OCI-LY1 (cell line): Measurements from ENCODE around the gene CBLC.

Source experiments
- H2AFZ ChIP-seq: fragments of 200-600 bp; sonication (generic), shearing (Covaris generic); 2 replicates; pipeline ENCODE4 v1.6.0; 2014; ENCODE audit warnings: antibody characterized with exemption, mild to moderate bottlenecking, low read length
- H3F3A ChIP-seq: fragments of 200-600 bp; sonication (generic), shearing (Covaris generic); 2 replicates; pipeline ENCODE4 v1.6.0; 2014; ENCODE audit warnings: mild to moderate bottlenecking, antibody characterized with exemption, low read length, moderate library complexity; ENCODE audit not compliant: insufficient read depth
- H3K27ac ChIP-seq: fragments of 200-600 bp; sonication (generic); 2 replicates; pipeline ENCODE4 v1.5.1; 2014; ENCODE audit warnings: low read length, mixed run types, mild to moderate bottlenecking, low read depth; ENCODE audit not compliant: poor library complexity, severe bottlenecking
- H3K27me3 ChIP-seq: fragments of 200-600 bp; sonication (generic); 2 replicates; pipeline ENCODE4 v1.6.0; 2014; ENCODE audit warnings: antibody characterized with exemption, mild to moderate bottlenecking, low read length, moderate library complexity; ENCODE audit not compliant: insufficient read depth
- H3K36me3 ChIP-seq: fragments of 200-600 bp; sonication (generic); 2 replicates; pipeline ENCODE4 v1.6.1; 2014; ENCODE audit warnings: mild to moderate bottlenecking, antibody characterized with exemption, low read length, moderate library complexity, mixed read lengths; ENCODE audit not compliant: insufficient read depth
- H3K4me1 ChIP-seq: fragments of 200-600 bp; sonication (generic); 2 replicates; pipeline ENCODE4 v1.5.1; 2014; ENCODE audit warnings: mild to moderate bottlenecking, low read length, moderate library complexity; ENCODE audit not compliant: insufficient read depth, severe bottlenecking
- H3K4me2 ChIP-seq: fragments of 200-600 bp; sonication (generic), shearing (Covaris generic); 2 replicates; pipeline ENCODE4 v1.6.1; 2014; ENCODE audit warnings: low read length
- H3K4me3 ChIP-seq: fragments of 200-600 bp; sonication (generic); 2 replicates; pipeline ENCODE4 v1.5.1; 2014; ENCODE audit warnings: low read length, low read depth, mild to moderate bottlenecking, mixed read lengths; ENCODE audit not compliant: poor library complexity, severe bottlenecking
- H3K79me2 ChIP-seq: fragments of 200-600 bp; shearing (Covaris generic); 2 replicates; pipeline ENCODE4 v1.6.1; 2016; ENCODE audit warnings: mixed run types, low read length, mixed read lengths; ENCODE audit not compliant: insufficient read depth
- H3K9ac ChIP-seq: fragments of 200-600 bp; sonication (generic), shearing (Covaris generic); 2 replicates; pipeline ENCODE4 v1.6.1; 2014; ENCODE audit warnings: mild to moderate bottlenecking, low read length, mixed read lengths
- H3K9me2 ChIP-seq: fragments of 200-600 bp; sonication (generic), shearing (Covaris generic); 2 replicates; pipeline ENCODE4 v1.6.1; 2014; ENCODE audit warnings: low read depth, mild to moderate bottlenecking, low read length, mixed read lengths
- H3K9me3 ChIP-seq: fragments of 200-600 bp; shearing (Covaris generic); 2 replicates; pipeline ENCODE4 v1.6.1; 2014; ENCODE audit warnings: low read length, mixed read lengths
- H4K20me1 ChIP-seq: fragments of 200-600 bp; sonication (generic), shearing (Covaris generic); 2 replicates; pipeline ENCODE4 v1.6.0; 2016; ENCODE audit warnings: mild to moderate bottlenecking, low read length; ENCODE audit not compliant: insufficient read depth
- EZH2 ChIP-seq: fragments of 200-600 bp; sonication (generic), shearing (Covaris generic); IDR thresholded peaks from 2 replicates; pipeline ENCODE4 v1.8.0; 2017; ENCODE audit warnings: borderline replicate concordance, mixed run types, mild to moderate bottlenecking, antibody characterized with exemption, low read length, moderate library complexity, mixed read lengths
- TF ChIP-seq, protein P1 (sequence below): fragments of 200-600 bp; sonication (generic), shearing (Covaris generic); IDR thresholded peaks from 2 replicates; pipeline ENCODE4 v1.5.1; 2017; ENCODE audit warnings: mild to moderate bottlenecking, antibody characterized with exemption, low read length, moderate library complexity, mixed read lengths

Gene CBLC

DNA sequence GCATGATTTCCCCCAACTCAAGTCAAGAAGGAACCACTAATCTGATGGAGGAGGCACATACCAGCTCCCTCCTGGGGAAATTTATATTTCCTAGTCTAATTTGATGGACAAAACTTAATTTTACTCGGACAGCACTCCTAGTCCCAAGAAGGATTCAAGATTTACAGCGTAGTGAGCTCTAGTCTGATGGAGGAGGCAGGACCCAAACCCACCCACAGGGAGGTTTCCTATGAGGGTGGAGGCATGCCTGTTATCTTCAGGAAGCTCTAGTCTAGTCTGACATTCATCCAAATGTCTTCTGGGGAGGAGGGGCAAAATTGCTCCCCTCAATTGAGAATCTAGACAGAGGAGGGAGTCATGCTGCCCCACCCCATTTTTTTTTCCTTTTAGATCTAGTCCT, 39.6 kb upstream of the CBLC start:
- no peaks in the 10 kb centered on the region for H3K9me3 ChIP-seq
- no peak overlapping the region for H3K4me3 ChIP-seq
- H3K27me3 ChIP-seq, result no peaks in the 10 kb centered on the region
- H3K9me2 ChIP-seq, result no peaks in the 10 kb centered on the region
- H3K4me2 ChIP-seq, result no peak overlapping the region
- no peaks in the 10 kb centered on the region for H3F3A ChIP-seq
- no peaks in the 10 kb centered on the region for H3K36me3 ChIP-seq
- TF ChIP-seq EZH2, result no peak
- TF ChIP-seq, protein P1, sequence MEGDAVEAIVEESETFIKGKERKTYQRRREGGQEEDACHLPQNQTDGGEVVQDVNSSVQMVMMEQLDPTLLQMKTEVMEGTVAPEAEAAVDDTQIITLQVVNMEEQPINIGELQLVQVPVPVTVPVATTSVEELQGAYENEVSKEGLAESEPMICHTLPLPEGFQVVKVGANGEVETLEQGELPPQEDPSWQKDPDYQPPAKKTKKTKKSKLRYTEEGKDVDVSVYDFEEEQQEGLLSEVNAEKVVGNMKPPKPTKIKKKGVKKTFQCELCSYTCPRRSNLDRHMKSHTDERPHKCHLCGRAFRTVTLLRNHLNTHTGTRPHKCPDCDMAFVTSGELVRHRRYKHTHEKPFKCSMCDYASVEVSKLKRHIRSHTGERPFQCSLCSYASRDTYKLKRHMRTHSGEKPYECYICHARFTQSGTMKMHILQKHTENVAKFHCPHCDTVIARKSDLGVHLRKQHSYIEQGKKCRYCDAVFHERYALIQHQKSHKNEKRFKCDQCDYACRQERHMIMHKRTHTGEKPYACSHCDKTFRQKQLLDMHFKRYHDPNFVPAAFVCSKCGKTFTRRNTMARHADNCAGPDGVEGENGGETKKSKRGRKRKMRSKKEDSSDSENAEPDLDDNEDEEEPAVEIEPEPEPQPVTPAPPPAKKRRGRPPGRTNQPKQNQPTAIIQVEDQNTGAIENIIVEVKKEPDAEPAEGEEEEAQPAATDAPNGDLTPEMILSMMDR, result no peak
- H3K79me2 ChIP-seq, result no peaks in the 10 kb centered on the region
- no peak overlapping the region for H3K9ac ChIP-seq
- peaks cover 3% of the 10 kb centered on the region for H3K4me1 ChIP-seq
- H3K27ac ChIP-seq, result no peak overlapping the region
- no peak overlapping the region for H2AFZ ChIP-seq
- H4K20me1 ChIP-seq, result no peaks in the 10 kb centered on the region

GRCh38 chr19:44738603-44739558, 38.8 kb upstream of the CBLC start:
- H3K9me3 ChIP-seq, result no peaks in the 10 kb centered on the region
- no peak overlapping the region for H3K4me2 ChIP-seq
- H2AFZ ChIP-seq, result no peak overlapping the region
- TF ChIP-seq, protein P1, result no peak
- TF ChIP-seq EZH2, result no peak
- H3K27ac ChIP-seq, result no peak overlapping the region
- H3F3A ChIP-seq, result no peaks in the 10 kb centered on the region
- no peaks in the 10 kb centered on the region for H3K36me3 ChIP-seq
- no peaks in the 10 kb centered on the region for H3K27me3 ChIP-seq
- no peaks in the 10 kb centered on the region for H4K20me1 ChIP-seq
- no peaks in the 10 kb centered on the region for H3K79me2 ChIP-seq
- H3K4me3 ChIP-seq, result no peak overlapping the region
- H3K9me2 ChIP-seq, result no peaks in the 10 kb centered on the region
- H3K9ac ChIP-seq, result no peak overlapping the region
- peaks cover 3% of the 10 kb centered on the region for H3K4me1 ChIP-seq

GRCh38 chr19:44740351-44740824, 37.3 kb upstream of the CBLC start:
- H3K27me3 ChIP-seq, result no peaks in the 10 kb centered on the region
- no peak overlapping the region for H3K9ac ChIP-seq
- H3K27ac ChIP-seq, result no peak overlapping the region
- H3K9me2 ChIP-seq, result no peaks in the 10 kb centered on the region
- no peak overlapping the region for H2AFZ ChIP-seq
- TF ChIP-seq EZH2, result no peak
- TF ChIP-seq, protein P1, result no peak; the same call in 1 of the 2 replicates
- no peak overlapping the region for H3K4me3 ChIP-seq
- H3K79me2 ChIP-seq, result no peaks in the 10 kb centered on the region
- peaks cover 3% of the 10 kb centered on the region for H3K4me1 ChIP-seq
- H4K20me1 ChIP-seq, result no peaks in the 10 kb centered on the region
- H3K4me2 ChIP-seq, result no peak overlapping the region
- H3K9me3 ChIP-seq, result no peaks in the 10 kb centered on the region
- H3K36me3 ChIP-seq, result no peaks in the 10 kb centered on the region
- H3F3A ChIP-seq, result no peaks in the 10 kb centered on the region
